B cell (primary cell): ENCODE measurements around the gene ARHGEF17.

Experiments
- CTCF ChIP-seq: fragments of 200-600 bp; IDR thresholded peaks from one replicate; pipeline ENCODE4 v1.8.0; 2022; ENCODE audit warnings: antibody characterized with exemption, mild to moderate bottlenecking
- EZH2 ChIP-seq: IDR thresholded peaks from 2 replicates; pipeline ENCODE4 v1.6.1; 2012; ENCODE audit warnings: borderline replicate concordance, low read depth, mild to moderate bottlenecking, moderate library complexity, low read length; ENCODE audit not compliant: insufficient read depth, poor library complexity, severe bottlenecking

GRCh38 chr11:73317373-73317772 lies 9.3 kb downstream of the ARHGEF17 start:
- no peak for TF ChIP-seq CTCF
- TF ChIP-seq EZH2 = no peak
